Activated CD8-positive, alpha-beta memory T cell treated with anti-CD3 and anti-CD28 coated beads, Interleukin-2, amount 50 U/mL, for 48 hours (primary cell): ENCODE results near the gene ISM1.

Experiments
- DNase-seq: peaks from one replicate; pipeline ENCODE4 v3.0.0-alpha.2; 2020

The ISM1 gene

DNA sequence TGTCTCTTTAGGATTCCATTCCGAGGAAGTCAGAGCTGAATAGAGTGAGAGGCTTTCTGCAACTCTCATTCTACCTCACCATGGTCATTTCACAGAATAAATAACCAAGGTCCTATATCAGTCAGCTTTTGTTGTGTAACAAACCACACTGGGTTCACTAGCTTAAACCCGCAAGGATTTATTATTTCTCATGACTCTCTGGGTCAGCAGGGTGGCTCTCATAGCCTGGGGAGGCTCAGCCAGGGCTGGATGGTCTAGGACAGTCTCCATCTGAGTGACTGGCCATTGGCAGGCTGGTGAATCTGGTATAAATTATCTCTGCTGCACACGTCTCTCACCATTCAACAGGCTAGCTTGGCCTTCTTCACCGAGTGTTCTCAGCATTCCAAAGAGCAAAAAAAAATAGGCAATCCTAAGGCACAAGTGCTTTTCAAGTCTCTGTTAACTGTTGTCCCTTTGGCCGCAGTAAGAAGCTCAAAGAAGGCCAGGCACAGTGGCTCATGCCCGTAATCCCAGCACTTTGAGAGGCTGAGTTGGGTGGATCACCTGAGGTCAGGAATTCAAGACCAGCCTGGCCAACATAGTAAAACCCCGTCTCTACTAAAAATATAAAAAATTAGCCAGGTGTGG, 39.7 kb downstream of the ISM1 start:
- DNase-seq, result no peak

DNA sequence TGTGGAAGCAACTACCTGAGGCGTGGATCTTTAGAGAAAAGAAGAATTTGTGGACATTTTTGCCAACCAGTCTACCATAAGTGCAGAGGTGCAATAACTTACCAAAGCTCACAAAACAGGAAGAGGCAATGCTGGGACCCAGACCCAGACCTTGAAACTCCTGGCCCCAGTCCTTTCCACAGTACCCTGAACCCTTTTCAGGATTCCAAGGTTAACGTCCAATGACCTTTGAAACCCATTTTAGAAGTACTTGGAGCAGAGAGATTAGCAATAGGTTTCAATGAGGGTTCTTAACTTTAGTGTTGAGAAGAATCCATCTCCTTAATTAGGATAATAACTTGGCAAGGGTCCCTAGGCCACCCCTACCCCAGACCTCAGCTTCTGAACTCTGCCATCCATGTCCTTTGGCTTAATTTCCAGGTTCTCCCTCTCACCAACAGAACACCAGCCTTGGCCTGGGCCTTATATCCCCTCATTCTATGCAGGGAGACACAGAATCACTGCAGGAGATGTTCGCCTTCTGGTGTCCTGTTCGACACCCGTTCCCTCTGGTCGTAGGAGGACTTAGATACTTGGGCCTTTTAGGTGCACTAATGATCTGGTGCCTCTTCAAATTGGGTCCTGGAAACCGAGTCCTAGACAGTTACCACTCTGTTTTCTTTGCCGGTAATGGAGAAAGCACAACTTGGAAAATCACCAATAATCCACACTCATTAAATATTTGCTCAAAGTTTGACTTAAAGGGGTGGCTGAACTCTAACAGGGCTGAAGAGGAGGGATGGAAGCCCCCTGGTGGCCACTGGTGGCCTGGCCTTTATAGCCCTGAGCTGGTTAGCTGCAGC, 40.6 kb downstream of the ISM1 start:
- DNase-seq, result peak; percentile 79

DNA sequence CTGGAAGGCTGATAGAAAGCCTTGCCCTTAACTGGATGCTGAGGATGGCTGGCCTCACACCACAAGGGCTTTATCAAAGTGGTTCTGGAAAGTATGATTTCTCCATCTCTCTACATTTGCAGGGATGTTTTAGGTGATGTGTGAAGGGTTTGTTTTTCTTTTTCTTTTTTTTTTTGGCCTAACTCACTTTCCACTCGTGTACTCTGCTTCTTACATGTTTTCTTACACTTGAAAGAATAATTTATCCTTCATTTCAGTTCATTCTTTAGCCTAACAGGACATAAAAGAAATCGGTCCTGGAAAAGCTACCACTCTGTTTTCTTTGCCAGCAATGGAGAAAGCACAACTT, 41.2 kb downstream of the ISM1 start:
- no peak for DNase-seq

DNA sequence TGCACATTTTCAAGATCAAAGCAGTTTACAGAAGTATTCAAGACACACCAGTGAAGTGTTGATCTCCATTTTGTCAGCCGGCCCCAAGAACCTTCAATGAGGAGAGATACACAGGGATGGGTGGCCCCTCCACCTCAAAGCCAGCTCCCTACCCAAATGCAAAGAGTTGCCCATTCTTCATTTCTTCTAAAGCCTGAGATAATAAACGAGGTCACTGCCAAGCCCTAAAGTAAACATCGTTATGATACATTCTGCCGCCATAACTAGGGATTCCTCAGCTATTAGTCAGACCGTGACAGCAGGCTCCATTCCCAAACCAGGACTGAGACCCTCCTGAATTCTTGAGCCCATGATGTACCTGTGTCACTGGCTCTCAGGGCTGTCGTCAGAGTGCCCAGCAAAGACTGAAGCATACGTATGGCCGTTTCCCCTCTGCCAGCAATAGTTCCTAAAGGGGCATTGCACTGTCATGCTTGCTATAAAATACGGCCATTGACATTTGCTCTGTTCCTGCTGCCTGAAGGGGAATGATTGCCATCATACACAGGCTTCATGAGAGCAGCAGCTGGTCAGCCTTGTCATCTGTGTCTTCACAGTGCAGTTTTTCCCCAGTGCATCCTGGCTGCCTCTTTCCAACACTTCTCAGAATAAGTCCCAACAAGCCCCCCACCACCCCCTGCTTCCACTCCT, 41.7 kb downstream of the ISM1 start:
- no peak for DNase-seq

DNA sequence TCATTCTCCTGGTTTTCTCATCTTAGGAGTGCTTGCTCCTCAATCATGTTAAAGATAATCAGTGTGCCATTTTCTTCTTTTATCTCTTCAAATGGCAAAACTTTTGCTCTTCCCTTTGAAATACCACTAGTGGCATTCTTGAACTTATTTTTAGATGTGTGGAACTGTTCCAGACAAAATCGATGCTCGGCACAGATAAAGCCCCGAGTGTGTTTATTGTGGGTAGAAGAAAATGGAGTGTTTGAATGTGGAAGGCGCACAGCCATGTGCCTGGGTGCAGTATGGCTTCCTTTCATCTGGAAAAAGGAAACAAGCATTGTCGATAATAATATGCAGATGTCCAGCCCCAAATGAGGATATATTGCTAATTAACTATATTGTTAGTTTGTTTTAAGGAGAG, 42.4 kb downstream of the ISM1 start:
- no peak for DNase-seq

DNA sequence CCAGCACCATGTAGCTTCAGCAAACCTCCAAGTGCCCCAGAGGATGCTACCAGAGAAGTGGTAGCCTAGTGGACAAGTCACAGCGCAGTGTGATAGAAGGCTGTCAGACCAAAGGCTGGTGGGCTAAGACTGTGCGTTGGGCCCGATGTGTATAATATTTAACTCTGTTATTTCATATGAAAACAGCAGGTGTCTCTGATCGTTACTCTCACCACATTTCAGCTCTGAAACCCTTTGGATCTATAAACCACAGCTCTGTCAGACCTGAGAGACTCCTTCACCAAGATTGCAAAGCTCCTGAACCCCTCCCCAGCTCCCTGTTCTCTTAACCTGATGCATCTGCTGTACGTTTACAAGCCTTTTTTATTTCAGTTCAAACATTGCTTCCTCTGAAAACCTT, 43.8 kb downstream of the ISM1 start:
- no peak for DNase-seq

DNA sequence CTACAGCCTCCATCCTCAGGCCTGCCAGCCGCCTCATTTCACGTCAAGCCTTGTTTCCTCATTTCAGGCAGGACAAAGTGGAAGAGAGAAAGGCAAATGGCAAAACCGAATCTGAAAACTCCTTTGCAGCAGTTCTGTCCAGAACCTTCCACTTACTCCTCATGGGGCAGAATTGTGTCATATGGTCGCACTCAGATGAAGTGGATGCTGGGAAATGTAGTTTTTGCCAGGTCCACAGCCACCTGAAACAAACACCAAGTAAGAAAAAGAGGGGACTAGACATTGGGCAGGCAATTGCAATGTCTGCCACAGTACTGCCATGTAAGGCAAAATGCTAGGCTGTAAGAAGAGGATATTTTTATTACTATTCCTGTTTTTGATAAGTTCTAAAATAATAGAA, 44.9 kb downstream of the ISM1 start:
- no peak for DNase-seq

DNA sequence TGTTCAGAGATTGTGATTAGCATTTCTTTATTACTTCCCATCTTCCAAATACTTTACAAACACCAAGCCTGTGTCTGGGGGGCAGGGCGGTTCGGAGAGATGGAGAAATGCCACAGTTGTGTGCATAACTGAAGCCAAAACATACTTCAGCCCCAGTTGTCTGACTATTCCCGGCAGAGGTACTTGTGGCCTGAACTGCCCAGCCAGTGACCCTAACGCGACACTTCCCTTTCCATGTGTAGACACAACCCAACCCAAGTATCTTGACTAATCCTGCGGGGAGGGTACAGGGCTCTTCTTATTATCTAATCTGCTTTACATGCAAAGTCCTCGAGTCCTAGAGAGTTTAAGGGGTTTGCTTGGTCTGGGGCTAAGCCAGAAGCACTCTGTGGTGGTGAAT, 46.2 kb downstream of the ISM1 start:
- no peak for DNase-seq

DNA sequence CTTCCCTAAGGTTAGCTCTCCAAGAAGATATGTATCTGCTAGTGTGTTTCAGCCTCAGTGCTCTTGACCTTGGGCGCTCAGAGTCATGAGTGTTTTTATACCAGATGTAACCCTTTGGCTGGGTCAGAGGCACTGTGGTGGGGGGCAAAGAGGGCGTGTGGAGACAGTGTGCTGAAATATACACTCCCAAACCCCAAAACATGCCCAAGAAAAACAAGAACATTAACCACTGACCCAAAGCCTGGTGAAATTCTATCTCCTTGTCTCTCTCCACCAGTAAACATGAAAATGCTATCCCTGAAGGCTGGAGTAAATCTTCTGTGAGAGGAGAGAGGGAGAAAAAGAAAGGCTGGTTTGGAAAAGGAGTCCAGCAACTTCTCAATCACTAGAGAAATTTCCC, 47.9 kb downstream of the ISM1 start:
- no peak for DNase-seq

DNA sequence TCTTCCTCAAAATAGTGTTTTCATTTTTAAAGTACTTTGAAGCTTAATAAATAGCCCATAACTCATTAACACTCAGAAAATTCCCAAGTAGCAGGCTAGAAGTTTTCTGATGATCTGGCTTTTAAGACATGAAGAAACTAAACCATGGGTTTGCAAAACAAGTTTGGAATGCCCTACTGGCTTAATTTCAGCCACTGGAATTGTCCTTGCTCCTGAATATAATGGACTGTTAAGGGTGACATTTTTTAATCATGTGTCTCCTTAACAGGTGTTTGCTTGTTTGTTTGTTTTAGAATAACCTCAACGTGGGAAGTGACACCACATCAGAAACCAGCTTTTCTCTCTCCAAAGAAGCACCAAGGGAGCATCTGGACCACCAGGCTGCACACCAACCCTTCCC, 49.1 kb downstream of the ISM1 start:
- no peak for DNase-seq

DNA sequence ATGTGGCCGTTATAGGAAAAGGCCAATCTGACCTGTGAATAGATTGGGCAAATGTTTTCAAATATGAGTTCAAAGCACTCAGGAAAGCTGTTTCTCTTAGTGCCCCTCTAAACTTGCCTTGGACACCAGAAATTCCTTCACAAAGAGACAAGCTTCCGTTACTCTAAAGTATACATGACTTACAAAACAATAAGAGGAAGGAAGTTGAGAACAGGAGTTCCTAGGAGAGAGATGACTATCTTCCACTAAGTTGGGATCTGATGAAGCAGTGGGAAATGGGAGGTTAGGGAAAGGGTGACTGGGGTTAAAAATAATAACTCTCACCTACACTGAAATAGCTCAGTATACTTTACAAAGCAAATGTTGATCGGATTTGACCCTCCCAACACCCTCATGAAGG, 50.0 kb downstream of the ISM1 start:
- no peak for DNase-seq

DNA sequence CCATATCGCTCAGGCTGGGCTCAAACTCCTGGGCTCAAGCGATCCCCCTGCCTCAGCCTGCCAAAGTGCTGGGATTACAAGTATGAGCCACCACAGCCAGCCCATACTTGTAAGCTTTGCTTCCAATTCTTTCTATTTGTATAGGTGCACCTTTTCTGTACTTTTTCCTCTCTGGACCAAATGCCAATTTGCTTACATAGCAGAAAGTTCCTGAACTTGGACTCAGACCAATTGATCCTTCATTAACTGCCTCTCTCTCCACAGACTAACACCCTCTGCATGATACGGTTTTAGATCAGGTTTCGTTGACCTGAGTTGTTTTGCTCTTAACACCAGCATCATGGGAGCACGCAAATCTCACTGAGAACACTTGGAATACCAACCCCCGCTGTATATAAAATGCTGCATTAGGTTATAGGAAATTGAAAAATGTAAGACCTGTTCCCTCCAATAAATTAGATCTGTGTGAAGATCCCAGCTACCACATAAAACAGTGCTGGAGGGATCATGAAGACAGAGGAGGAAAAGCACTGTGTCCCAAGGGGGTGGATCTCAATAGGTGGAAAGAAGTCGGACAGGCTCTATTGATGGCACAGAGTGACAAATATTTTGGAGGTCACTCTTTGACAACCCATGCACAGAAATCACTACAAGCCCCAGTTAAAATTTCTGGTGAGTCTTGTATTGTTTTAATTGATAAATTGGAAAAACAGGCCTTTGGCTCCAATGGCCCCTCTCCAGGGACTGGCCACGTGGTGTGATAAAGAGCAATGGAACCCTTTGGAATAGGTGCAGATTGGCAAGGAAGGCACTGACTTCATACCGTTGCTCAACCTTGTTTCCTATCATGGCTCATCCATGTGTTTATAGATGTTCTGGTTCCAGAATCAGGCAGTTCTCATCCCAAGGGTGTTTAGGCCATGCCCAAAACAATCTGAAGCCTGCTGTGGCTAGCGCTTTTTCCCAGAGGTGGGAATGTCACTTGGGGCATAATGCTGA, 51.2 kb downstream of the ISM1 start:
- DNase-seq, result no peak

DNA sequence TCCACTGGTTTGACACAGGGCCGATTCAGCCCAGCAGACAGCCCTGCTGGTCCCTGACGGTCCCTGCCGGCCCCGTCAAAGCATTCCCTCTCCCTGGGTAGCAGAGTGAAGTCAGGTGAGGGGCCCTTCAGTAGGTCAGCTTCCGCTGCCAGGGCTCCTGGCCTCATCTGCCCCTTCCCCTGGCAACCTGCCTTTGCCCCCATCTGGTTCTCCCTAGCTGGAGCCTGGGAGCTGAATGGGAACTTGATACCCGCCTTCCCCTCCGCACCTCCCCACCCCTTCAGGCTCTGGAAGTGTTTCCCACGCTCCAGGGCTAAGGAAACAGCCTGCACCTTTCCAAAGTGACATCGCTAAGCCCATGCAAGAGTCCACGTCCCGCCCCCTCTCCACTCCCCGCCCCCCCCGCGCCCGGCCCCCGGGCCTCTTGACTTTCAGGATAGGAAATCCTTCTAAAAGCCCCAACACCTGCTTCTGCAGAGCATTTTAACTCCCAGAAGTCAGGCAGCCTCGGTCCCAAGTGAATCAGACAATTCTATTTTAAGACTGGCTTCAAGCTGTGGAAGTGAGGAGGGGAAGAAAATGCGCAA, 53.3 kb downstream of the ISM1 start:
- no peak for DNase-seq

DNA sequence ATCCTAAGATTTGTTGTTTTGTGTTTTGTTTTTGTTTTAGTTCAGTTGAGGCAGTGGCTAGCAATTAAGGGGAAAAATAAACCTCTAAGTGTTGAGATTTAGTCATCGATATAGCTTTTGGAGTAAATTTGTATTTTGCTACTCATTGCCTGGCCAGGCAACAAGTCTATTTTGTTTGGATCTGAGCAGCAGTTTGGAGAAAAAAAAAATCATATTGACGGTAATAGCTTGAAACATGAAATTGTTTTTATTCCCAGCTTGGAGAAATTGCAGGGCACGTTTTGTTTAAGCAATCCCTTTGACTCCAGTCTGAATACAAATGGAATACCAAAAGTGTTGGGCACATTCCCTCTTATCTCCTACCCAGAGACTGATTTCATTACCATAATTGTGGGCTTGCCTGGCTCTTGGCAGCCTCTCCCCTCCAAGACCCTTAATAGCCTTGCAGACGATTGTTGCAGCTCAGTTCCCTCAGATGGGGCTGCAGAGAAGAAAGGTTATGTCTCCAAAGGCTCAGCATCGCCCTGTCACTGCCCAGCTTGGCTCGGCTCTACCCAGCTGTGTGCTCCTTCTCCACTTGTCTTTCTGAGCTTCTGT, 56.0 kb downstream of the ISM1 start:
- no peak for DNase-seq

DNA sequence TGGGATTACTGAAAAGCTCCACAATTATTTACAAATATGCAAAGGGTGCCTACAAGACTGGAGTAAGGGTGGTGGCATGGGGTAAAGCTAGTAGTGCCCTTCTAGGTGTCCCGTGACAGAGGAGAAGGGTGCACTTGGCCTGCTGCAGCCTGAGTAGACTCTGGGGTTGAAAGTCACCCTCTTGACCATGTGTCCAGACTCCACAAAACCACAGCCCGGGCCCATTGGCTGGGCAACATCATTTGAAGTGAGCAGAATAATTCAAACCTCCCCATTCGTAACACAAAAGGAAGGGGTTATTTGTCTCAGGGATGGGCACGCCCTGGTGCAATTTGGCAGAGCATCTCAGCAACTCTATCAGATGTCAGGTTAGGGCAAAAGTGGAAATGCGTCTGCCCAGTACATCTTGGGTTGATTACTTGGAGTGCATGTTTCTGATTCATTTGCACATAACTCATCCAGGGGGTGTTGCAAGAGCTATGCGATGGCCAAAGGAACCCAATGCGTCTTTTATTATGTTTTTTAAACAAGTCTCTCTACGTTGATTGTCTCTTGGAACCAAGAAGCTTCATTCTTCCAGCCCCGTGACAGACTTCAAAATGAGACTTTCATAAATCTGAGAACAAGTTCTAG, 56.7 kb downstream of the ISM1 start:
- DNase-seq, result no peak

DNA sequence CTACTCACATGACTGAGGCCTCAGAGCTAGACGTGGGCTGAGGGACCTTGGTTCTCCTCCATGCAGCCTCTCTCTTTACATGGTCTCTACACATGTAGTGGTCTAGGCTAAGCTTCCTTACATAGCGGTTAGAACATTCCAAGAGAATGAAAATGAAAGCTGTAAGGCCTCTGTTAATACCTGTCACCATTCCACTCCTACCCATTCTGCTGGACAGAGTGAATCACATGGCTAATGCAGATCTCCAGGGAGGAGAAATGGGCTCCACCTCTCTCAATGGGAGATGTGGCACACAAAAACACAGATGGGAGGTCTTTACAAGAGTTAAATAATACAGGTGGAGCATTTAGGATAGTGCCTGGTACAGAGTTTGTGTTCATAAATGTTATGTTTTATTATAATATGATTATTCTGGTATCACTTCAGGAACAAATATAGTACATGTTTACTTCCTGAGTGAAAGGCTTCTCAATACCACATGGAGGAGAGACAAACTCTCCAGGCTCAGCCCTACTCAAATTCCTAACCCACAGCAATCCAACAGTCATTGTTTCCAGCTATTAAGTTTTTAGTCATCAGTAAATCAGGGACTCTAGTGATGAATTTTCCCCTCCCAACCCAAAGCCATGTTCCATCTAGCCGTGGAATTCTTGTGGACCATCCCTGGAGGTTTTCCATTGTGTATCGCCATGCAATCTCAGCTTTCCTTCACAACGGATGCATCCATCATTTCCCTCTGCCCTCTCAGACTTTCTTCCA, 57.9 kb downstream of the ISM1 start:
- no peak for DNase-seq

DNA sequence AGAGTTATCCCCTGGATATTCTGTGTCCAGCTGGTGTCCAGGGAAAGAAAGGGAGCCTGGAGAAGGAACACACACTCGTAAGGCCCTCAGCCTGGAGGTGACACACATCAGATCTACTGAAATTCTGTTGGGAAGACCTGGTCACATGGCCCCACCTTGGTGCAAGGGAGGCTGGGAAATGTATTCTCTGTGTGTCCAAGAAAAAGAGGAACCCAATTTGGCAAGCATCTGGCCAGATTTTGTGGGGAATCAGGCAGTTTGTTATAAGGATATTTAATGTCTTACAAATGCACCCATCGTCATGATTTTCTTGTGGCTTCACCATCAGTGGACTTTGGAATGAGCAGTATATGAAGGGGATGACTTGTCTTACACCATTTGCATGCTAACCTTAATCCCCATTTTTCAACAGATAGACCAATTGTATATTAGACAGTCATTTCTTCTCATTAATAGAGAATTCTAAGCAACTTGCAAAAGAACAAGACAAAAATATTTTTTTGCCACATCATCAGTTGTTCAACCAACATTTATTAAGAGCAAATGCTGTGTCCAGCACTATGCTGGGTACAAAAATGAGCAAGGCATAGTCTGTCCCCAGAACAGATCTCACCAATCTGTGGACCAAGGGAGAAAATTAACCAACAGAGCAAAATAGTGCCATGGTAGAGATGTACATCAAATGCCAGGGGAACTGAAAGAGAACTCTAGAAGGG, 59.7 kb downstream of the ISM1 start:
- no peak for DNase-seq

DNA sequence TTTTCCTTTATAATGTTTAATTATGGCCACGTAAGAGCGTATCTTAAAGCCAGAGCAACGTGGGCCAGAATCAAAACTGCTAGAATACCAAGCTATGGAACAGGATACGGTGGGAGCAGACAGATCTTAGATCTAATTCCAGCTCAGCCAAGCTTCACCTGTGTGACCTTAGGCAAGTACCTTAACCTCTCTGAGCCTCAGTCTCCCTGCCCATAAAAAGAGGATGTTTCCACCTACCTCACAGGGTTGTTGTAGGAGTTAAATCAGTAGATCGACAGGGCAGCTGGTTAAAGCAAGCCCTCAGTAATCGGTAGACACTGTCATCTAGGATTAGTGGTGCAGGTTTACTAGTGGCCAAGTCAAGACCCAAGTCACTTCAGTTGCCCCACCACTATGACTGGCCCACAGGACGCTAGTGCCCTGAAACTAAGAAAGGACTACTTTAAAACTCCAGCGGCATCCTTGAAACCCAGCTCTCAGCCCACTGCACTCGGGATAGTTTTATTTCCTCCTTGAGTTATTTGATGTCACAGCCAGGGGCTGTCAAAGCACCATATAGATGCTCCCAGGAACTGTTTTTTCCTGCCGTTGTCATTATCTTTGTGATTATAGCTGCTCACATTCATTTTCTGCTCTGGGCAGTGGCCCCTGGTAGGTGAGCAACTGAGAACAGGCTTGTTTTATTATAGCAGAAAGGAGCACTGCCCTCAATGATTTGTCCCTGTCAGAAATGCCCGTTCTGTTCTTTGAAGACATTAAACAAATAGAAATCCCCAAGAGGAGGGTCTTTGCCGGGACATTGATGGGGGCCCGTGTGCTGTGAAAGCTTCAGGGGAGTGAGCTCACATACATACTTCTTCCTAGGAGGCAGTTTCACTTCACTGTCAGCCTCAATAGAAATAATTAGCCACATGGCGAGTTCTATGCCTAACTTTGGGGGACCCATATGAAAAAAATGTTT, 63.1 kb downstream of the ISM1 start:
- no peak for DNase-seq

DNA sequence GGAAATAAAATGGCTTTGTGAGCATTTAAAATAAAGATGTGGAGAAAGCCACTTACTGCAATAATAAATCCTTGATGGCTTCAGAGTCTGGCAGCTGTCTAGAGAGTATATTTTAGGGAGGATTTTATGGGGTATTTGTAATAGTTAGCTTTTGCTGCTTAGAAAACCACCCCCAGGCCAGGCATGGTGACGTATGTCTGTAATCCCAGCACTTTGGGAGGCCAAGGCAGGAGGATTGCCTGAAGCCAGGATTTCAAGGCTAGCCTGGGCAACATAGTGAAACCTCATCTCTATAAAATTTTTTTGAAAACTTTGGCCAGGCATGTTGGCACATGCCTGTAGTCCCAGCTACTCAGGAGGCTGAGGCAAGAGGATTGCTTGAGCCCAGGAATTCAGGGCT, 63.8 kb downstream of the ISM1 start:
- no peak for DNase-seq
